Skeletal muscle tissue (tissue), 4 donors: ENCODE data around the gene ETV6. TPM values are rescaled to one million over a fixed set of nuclear protein-coding genes. Genes with fewer than 3 reads are reported as not detected.

Experiments used
- H3K27ac ChIP-seq: one replicate; pipeline ENCODE4 v1.7.0; 2013; ENCODE audit warnings: mild to moderate bottlenecking, low read depth, low read length, inconsistent platforms
- H3K27me3 ChIP-seq, 3 donors: one replicate each; pipeline ENCODE4 v1.7.0; 2013; ENCODE audit warnings: low read length in 3 of 3; ENCODE audit not compliant: control insufficient read depth in 3 of 3, insufficient read depth in 3 of 3
- H3K36me3 ChIP-seq, 3 donors: one replicate each; pipeline ENCODE4 v1.7.0; 2013; ENCODE audit warnings: low read length in 3 of 3; ENCODE audit not compliant: control insufficient read depth in 3 of 3, insufficient read depth in 3 of 3
- H3K4me1 ChIP-seq, 3 donors: one replicate each; pipeline ENCODE4 v1.7.0; 2013; ENCODE audit warnings: low read length in 3 of 3, mild to moderate bottlenecking in 3 of 3; ENCODE audit not compliant: control insufficient read depth in 3 of 3, insufficient read depth in 3 of 3
- H3K4me3 ChIP-seq, 3 donors: one replicate each; pipeline ENCODE4 v1.7.0; 2013; ENCODE audit warnings: low read length in 3 of 3
- H3K9ac ChIP-seq, 3 donors: one replicate each; pipeline ENCODE4 v1.7.0; 2013; ENCODE audit warnings: low read length in 3 of 3, mild to moderate bottlenecking in 3 of 3, moderate library complexity in 2 of 3, low read depth in 1 of 3
- H3K9me3 ChIP-seq, 3 donors: one replicate each; pipeline ENCODE4 v1.7.0; 2013; ENCODE audit warnings: low read length in 3 of 3; ENCODE audit not compliant: control insufficient read depth in 3 of 3
- total RNA-seq: library from RNA; depleted of rRNA; stranded (reverse); fragments of >200 nt; gene quantifications from one replicate; pipeline ENCODE4 v1.2.3, GENCODE V29; 2014
- donor health status: Osteomylitis.

The ETV6 gene
- total RNA-seq, 1 donor from 2014 or later = 4.2 TPM

GRCh38 chr12:11663130-11663529 lies 13.7 kb downstream of the ETV6 start:
- Histone ChIP-seq H3K27me3 (no peaks in the 10 kb centered on the region), H3K4me1 (peaks cover 35 to 56% (median 42%) of the 10 kb centered on the region in 3 donors), H3K9me3 (no peaks in the 10 kb centered on the region), H3K27ac (peak overlapping the region; percentile 67), H3K4me3 (no peak overlapping the region), H3K9ac (peak overlapping the region in 1 of 3 donors; percentile 1), H3K36me3 (no peaks in the 10 kb centered on the region)

DNA sequence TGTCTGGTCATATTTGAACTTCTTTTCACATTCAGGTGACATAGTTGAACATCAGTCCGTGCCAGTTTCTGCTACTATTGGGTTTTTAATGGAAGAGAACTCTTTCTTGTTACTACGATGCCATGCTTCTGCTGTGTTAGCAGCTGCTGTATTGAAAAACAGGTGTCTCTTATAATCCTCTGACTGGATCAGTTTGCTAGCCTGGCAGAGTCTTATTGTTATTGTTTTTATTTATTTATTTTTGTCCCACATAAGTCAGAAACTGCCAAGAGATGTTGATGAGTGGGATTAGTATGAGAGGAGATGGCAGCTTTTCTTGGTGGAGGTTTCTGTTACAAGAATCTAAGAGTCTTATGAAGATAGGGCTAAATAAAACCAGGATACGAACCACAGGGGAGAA lies 14.6 kb downstream of the ETV6 start:
- Histone ChIP-seq H3K9ac (peak overlapping the region in 1 of 3 donors; percentile 17), H3K27me3 (no peaks in the 10 kb centered on the region), H3K4me1 (peaks cover 35 to 57% (median 40%) of the 10 kb centered on the region in 3 donors), H3K9me3 (no peaks in the 10 kb centered on the region), H3K4me3 (no peak overlapping the region), H3K36me3 (no peaks in the 10 kb centered on the region), H3K27ac (peak overlapping the region; percentile 67)

- Histone ChIP-seq H3K36me3 (no peaks in the 10 kb centered on the region), H3K27me3 (no peaks in the 10 kb centered on the region), H3K4me3 (no peak overlapping the region), H3K9me3 (no peaks in the 10 kb centered on the region), H3K4me1 (peaks cover 31 to 51% (median 37%) of the 10 kb centered on the region in 3 donors), H3K9ac (no peak overlapping the region), H3K27ac (no peak overlapping the region)
These were observed 16.9 kb downstream of the ETV6 start for GRCh38 chr12:11666131-11667050.

DNA sequence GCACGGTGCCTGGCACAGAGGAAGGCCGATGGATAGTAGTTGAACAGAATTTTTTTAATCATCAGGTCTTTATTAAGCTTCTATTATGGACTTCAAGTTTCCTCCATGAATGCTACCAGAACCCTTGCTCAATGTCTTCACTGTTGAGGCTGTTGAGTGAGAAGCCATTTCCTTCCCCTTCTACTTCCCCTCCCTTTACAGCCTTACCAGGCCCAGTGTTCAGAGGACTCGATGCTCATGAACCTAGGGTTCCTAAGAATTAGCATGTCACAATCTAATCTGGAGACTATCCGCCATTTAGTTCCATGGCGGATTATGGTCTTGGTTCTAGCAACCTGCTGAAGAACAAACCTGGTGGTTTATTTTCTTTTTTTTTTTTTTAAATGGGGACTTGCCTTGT lies 17.7 kb downstream of the ETV6 start:
- peaks cover 23 to 43% (median 29%) of the 10 kb centered on the region in 3 donors for H3K4me1 ChIP-seq
- H3K9me3 ChIP-seq = no peaks in the 10 kb centered on the region
- H3K9ac ChIP-seq = no peak overlapping the region
- no peaks in the 10 kb centered on the region for H3K36me3 ChIP-seq
- no peak overlapping the region for H3K4me3 ChIP-seq
- no peak overlapping the region for H3K27ac ChIP-seq
- no peaks in the 10 kb centered on the region for H3K27me3 ChIP-seq

DNA sequence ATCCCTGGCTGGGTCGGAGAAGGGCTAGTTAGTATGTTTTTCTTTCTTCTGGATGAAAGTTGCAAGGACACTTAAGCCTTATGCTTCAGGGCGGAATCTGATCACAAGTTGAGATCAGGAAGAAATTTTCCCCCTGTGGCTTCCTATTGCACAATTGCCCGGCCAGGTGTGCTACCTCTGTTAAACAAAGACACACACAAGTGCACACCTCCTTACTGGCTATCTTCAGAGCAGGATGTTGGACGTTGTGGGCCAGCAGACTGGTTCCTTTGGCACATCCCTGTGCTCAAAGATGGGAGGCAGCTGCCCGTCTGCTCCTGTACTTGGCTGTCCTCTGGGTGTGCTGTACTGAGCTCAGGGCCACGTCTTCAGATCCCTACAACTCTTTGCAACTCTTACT lies 19.1 kb downstream of the ETV6 start:
- Histone ChIP-seq H3K36me3 (no peaks in the 10 kb centered on the region), H3K4me1 (peaks cover 20 to 40% (median 23%) of the 10 kb centered on the region in 3 donors), H3K9me3 (no peaks in the 10 kb centered on the region), H3K9ac (no peak overlapping the region), H3K4me3 (no peak overlapping the region), H3K27me3 (no peaks in the 10 kb centered on the region), H3K27ac (no peak overlapping the region)

DNA sequence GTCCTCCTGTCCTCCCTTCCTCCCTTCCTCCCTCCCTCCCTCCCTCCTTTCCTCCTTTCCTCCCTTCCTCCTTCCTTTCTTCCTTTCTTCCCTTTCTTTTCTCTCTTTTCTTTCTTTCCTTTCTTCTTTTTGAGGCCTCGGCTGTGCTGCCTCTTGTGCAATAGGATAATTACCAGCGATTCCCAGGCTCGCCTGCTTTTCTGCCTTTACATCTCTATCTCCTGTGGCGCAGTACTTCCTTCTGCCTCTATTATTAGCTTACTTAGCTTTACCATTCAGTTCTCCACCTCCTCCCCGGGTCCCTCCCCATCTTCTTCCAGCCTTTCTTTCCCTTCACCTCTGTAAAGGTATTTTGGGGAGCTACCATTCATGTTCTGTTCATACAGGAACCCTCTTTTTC lies 19.9 kb downstream of the ETV6 start:
- Histone ChIP-seq H3K9ac (no peak overlapping the region), H3K9me3 (no peaks in the 10 kb centered on the region), H3K4me1 (peaks cover 21 to 42% (median 24%) of the 10 kb centered on the region in 3 donors), H3K4me3 (no peak overlapping the region), H3K36me3 (no peaks in the 10 kb centered on the region), H3K27me3 (no peaks in the 10 kb centered on the region), H3K27ac (no peak overlapping the region)

DNA sequence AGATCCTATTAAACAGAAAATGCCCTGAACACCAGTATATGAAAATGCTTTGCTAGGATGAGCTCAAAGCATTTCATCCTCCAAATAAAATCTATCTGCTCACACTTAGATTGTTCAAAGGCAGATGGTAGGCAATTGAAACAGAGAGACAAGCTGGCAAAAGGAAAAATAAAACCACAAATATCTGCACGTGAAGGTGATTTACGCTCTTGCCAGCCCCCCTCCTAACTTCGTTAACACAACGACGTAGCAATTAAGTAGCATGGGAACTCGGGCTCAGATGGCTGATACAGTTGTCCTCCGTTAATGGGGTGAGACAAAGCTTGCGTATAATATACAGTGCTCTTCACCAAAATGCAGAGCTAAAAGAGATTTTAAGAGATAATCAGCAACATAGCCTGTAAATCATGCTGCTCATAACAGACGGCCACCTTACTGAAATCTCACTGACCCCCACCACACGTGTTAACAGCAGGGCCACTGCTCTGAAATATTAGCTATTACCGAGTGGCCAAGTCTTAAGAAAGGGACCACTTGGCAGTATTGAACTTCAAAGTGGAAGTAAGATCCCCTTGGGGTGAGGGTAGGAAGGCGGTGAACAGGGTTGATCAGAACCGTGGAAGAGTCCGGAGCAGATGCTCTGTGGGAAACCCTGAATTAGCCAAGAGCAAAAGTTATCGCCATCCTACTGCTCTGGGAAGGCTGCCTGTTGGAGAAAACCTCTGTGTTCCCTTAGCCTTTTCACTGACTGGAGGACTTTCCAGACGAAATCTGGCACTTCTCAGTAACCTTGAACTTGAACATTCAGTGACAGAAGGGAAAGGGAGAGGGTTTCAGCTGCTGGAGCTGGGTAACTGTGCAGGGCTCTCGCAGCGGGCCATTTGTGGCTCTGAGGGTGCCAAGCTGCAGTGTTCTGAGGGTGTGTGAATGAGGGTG lies 23.1 kb downstream of the ETV6 start:
- Histone ChIP-seq H3K27ac (no peak overlapping the region), H3K4me3 (peak overlapping the region; percentile 39 to 50 (median 45)), H3K9ac (peak overlapping the region in 1 of 3 donors; percentile 20), H3K36me3 (no peaks in the 10 kb centered on the region), H3K27me3 (no peaks in the 10 kb centered on the region), H3K9me3 (no peaks in the 10 kb centered on the region), H3K4me1 (peaks cover 27 to 37% (median 35%) of the 10 kb centered on the region in 3 donors)

DNA sequence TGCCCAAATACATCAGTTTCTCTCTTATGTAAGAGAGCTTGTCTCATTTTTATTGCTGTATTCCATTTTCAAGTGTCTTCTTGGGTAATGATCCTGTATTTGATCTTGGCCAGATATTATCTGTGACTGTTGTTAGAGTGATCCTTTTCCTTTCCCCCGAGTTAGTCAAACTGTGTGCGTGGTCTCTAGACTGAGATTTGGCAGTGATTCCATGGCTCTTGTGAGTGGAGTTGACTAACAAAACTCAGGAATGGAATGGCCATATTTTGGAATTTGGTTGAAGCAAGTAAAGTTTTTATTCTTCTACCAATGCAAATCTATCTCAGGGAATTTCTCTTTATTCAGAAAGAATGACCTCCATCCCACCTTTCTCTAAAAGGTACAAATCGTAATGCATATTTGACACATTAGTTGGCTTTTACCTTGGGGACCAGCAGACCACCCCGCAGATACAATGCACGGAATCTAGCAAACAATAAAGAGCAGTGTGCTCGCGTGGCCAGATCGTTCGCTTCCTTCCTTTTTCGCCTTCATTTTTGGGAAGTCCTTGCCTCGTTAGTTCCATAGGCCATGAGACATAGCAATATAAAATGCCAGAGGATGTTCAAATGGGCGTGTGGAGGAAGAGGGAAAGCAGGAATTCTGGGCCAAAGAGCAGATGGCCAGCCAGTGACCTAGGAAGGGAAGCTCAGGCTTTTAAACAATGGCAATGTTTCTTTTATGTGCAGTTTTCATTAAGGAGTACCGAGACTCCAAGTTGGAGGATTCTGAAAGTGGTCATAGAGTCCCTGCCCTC lies 24.4 kb downstream of the ETV6 start:
- Histone ChIP-seq H3K36me3 (peaks cover 0 to 4% (median 0%) of the 10 kb centered on the region in 3 donors), H3K9me3 (no peaks in the 10 kb centered on the region), H3K4me3 (no peak overlapping the region), H3K9ac (no peak overlapping the region), H3K27ac (peak overlapping the region; percentile 8), H3K4me1 (peaks cover 23 to 36% (median 35%) of the 10 kb centered on the region in 3 donors), H3K27me3 (no peaks in the 10 kb centered on the region)

DNA sequence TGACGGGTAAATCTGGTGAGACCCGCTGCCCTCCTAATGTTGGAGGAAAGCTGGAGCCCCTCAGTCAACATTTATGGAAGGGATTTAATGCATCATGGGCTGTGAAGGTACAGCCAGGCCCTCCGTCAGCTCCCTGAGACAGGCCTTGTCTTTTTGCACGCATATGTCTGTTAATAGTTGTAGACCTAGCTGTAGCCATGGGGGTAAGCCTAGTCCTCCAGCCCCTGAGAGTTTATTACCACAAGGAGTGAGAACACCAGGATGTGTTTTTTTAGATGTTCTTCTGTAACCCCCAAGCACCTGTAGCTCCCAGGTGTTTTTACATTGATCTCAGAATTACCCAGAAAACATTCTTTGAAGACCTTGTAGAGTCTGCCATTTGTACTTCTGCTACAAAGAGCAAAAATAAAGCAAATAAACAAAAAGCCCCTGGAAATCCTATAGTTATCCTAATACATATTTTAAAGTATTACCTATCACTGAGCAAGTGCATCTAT lies 25.5 kb downstream of the ETV6 start:
- Histone ChIP-seq H3K4me1 (peaks cover 22 to 38% (median 37%) of the 10 kb centered on the region in 3 donors), H3K27me3 (no peaks in the 10 kb centered on the region), H3K9ac (no peak overlapping the region), H3K27ac (peak overlapping the region; percentile 36), H3K36me3 (peaks cover 0 to 4% (median 0%) of the 10 kb centered on the region in 3 donors), H3K4me3 (no peak overlapping the region), H3K9me3 (no peaks in the 10 kb centered on the region)
